Stomach (tissue), 9 donors: Measurements from ENCODE around the gene IFNA21. TPM values are rescaled to one million over a fixed set of nuclear protein-coding genes. Genes with fewer than 3 reads are reported as not detected.
"Not testable (repeated sequence)": the region's sequence is repeated elsewhere in the genome, so short reads cannot be mapped to it uniquely, and the experiment has no call there.

Experiments
- DNase-seq, 2 donors: peaks; one replicate each; pipeline versions ENCODE4 v3.0.0 to v3.0.0-alpha.2; 2013 to 2019
- H3K27ac ChIP-seq, 5 donors: fragments of 200-600 bp in 4 of 5; sonication (generic) in 4 of 5; one replicate each; pipeline ENCODE4 v1.5.1; 2013 to 2019; ENCODE audit warnings: mild to moderate bottlenecking in 1 of 5, moderate library complexity in 1 of 5
- H3K27me3 ChIP-seq, 3 donors: fragments of 200-600 bp; sonication (generic); one replicate each; pipeline ENCODE4 v1.5.1; 2017 to 2019; ENCODE audit warnings: mixed run types in 1 of 3
- H3K36me3 ChIP-seq, 4 donors: fragments of 200-600 bp; sonication (generic); 1 replicate in 3 of 4; 2 replicates in 1 of 4; pipeline ENCODE4 v1.5.1; 2016 to 2019
- H3K4me1 ChIP-seq, 4 donors: fragments of 200-600 bp; sonication (generic); one replicate each; pipeline ENCODE4 v1.5.1; 2016 to 2019
- H3K4me3 ChIP-seq, 4 donors: fragments of 200-600 bp; sonication (generic) in 3 of 4; one replicate each; pipeline ENCODE4 v1.5.1; 2016 to 2019; ENCODE audit warnings: mild to moderate bottlenecking in 1 of 4
- H3K9me3 ChIP-seq, 4 donors: fragments of 200-600 bp; sonication (generic); one replicate each; pipeline ENCODE4 v1.5.1; 2016 to 2019
- EP300 ChIP-seq: sonication (generic); formaldehyde crosslinking; IDR thresholded peaks from one replicate; pipeline ENCODE4 v1.6.1; 2017; ENCODE audit warnings: antibody characterized with exemption
- POLR2A ChIP-seq, 4 donors: fragments of 450-650 bp; IDR thresholded peaks; one replicate each; pipeline ENCODE4 v1.6.1; 2016; ENCODE audit warnings: antibody characterized with exemption in 4 of 4, control low read depth in 2 of 4, mild to moderate bottlenecking in 1 of 4, moderate library complexity in 1 of 4
- POLR2AphosphoS5 ChIP-seq, 3 donors: sonication (generic); formaldehyde crosslinking; IDR thresholded peaks; one replicate each; pipeline ENCODE4 v1.6.1; 2016; ENCODE audit warnings: antibody characterized with exemption in 3 of 3
- WGBS, 5 donors: extraction: QIAGEN DNeasy Blood & Tissue Kit in 3 of 5; methylation state at CpG; one replicate each; pipeline versions ENCODE4 v1.1.5 to v1.1.7; 2013 to 2018; 5-methylcytosine and 5-hydroxymethylcytosine counted together
- intact Hi-C: fragments of 100-400 bp; cut with DNase I; formaldehyde crosslinking; loops from one replicate; pipeline ENCODE4 v1.15.1; 2023; ENCODE audit warnings: low total_unique reads
- polyA plus RNA-seq, 3 donors: library from polyadenylated mRNA; stranded (reverse); fragments of 200-250 nt; gene quantifications; one replicate each; pipeline ENCODE4 v1.2.3, GENCODE V29; 2013
- total RNA-seq, 5 donors: library from RNA; depleted of rRNA; stranded (reverse); fragments of >200 nt; gene quantifications; one replicate each; pipeline versions ENCODE4 v1.1.0 to v1.2.3, GENCODE V29; 2014 to 2016
- TF ChIP-seq, protein P1 (sequence below), 7 experiments: fragments of 450-650 bp in 4 of 7; fragments of 200-600 bp in 3 of 7; sonication (generic) in 3 of 7; IDR thresholded peaks; one replicate each; pipeline ENCODE4 v1.5.1; 2016 to 2019; ENCODE audit warnings: antibody characterized with exemption in 7 of 7, control low read depth in 2 of 7, mild to moderate bottlenecking in 1 of 7
- donor health status: healthy with polysubstance abuse.
- donor health status: Bipolar disorder and iron deficiency.
- donor health status: healthy.

Gene IFNA21
- total and polyA plus RNA-seq, 8 donors, result not detected

DNA sequence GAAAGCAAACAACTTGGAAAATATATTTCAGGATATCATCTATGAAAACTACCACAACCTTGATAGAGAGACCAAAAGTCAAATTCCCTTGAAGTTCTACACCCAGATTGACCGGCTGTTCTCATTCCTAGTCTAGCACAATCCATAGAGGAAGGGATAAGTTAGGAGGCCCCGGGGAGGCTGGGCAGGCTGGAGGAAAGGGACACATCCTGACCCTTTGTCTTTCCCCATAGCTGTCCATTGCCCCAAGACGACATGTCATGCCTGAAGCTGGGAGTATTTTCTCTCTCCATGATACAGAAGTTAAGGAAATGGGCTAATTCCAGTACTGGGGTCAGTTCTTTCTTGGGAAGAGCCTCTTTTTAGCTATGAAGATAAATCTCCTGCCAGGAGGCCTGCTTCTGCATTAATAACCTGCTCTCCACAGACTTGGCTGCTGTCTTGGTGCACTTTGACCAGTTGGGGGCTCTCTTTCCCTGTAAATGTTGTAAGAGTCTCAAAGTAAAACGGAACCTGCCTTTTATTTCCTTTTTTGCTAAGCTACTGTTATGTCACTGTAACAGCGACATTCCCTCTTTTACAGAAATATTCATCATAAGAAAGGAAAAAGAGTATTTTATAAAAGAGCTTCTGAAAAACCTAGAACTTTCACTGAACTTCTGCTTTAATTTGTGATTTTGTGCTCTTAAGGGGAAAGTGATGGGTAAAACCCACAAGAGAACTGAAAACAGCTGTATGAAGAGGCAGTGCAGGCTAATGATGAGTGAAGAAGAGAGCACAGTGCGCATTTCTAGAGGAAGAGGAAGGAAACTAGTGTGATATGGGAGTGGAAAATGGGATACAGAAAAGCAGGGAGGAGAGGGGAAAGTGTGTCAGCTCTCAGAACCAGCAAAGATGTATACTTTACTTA, 28.7 kb upstream of the IFNA21 start:
- peak in 1 of 2 donors; percentile 7 for DNase-seq
- intact Hi-C loops, H3K27me3 ChIP-seq, H3K36me3 ChIP-seq, H3K4me3 ChIP-seq, H3K9me3 ChIP-seq, H3K27ac ChIP-seq, H3K4me1 ChIP-seq: not testable (repeated sequence)
- TF ChIP-seq, protein P1, sequence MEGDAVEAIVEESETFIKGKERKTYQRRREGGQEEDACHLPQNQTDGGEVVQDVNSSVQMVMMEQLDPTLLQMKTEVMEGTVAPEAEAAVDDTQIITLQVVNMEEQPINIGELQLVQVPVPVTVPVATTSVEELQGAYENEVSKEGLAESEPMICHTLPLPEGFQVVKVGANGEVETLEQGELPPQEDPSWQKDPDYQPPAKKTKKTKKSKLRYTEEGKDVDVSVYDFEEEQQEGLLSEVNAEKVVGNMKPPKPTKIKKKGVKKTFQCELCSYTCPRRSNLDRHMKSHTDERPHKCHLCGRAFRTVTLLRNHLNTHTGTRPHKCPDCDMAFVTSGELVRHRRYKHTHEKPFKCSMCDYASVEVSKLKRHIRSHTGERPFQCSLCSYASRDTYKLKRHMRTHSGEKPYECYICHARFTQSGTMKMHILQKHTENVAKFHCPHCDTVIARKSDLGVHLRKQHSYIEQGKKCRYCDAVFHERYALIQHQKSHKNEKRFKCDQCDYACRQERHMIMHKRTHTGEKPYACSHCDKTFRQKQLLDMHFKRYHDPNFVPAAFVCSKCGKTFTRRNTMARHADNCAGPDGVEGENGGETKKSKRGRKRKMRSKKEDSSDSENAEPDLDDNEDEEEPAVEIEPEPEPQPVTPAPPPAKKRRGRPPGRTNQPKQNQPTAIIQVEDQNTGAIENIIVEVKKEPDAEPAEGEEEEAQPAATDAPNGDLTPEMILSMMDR (IDR thresholded peaks at IDR 0.05), result peak in 3 of 7 experiments; percentile 6 to 22 (median 15)
- 42 to 48% (median 44%) methylated on average over 6 of the region's 6 CpGs for WGBS, 5 donors

DNA sequence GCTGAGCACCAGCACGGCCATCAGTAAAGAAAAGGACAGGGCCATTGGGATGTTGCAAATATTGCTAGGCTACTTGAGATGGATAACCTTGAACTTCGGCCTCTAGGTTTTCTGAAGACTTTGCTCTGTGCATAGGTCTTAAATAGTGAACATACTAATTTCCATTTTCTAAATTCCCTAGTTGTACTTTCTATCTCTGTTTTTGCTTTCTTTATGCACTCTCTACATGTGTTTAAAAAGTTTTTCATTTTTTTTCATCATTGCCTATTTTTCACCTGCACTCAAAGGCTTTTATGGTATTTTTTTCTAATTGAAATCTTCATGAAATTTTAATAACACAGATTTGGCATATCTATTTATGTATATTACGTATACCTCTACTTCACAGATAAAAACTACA, 21.0 kb upstream of the IFNA21 start, which contains the start of gene IFNA4:
TSS of gene IFNA4 (minus strand) at position 101 of the 400 bp plus-strand sequence. CDS start at position 45, 56 bp downstream.
- H3K9me3 ChIP-seq, intact Hi-C loops, H3K4me3 ChIP-seq, H3K36me3 ChIP-seq, DNase-seq, H3K27ac ChIP-seq, H3K27me3 ChIP-seq, H3K4me1 ChIP-seq: not testable (repeated sequence)
- WGBS, 5 donors, result 78 to 90% (median 80%) methylated on average over 3 of the region's 3 CpGs

DNA sequence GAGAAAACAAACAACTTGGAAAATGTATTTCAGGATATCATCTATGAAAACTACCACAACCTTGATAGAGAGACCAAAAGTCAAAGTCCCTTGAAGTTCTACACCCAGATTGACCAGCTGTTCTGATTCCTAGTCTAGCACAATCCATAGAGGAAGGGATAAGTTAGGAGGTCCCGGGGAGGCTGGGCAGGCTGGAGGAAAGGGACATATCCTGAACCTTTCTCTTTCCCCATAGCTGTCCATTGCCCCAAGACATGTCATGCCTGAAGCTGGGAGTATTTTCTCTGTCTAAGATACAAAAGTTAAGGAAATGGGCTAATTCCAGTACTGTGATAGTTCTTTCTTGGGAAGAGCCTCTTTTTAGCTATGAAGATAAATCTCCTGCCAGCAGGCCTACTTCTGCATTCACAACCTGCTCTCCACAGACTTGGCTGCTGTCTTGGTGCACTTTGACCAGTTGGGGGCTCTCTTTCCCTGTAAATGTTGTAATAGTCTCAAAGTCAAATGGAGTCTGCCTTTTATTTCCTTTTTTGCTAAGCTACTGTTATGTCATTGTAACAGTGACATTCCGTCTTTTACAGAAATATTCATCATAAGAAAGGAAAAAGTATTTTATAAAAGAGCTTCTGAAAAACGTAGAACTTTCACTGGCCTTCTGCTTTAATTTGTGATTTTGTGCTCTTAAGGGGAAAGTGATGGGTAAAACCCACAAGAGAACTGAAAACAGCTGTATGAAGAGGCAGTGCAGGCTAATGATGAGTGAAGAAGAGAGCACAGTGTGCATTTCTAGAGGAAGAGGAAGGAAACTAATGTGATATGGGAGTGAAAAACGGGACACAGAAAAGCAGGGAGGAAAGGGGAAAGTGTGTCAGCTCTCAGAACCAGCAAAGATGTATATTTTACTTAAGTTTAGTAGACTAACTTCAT, 16.6 kb upstream of the IFNA21 start:
- intact Hi-C loops, H3K9me3 ChIP-seq, H3K4me1 ChIP-seq, H3K27ac ChIP-seq, H3K4me3 ChIP-seq, H3K36me3 ChIP-seq, H3K27me3 ChIP-seq: not testable (repeated sequence)
- peak in 1 of 2 donors; percentile 2 for DNase-seq
- 31 to 43% (median 36%) methylated on average over 4 of the region's 4 CpGs for WGBS, 5 donors

DNA sequence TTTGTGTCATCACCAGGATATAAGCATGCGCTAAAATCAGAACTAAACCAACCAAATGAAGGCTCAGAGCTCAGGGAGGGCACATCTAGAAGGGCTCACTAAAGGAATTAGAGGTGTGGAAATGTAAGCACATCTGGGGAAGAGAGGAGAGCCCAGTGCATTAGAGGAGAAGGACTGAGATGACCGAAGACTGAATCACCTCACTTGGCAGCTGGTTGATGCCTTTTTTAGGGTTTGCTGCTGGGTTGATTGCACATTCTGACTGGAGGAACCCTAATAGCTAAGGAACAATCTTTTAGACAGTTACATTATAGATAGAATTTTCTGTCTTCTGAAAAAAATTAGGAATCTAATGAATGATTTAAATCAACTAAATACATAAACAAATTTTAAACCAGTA, 8.2 kb upstream of the IFNA21 start:
- 83 to 98% (median 85%) methylated on average over 2 of the region's 2 CpGs for WGBS, 5 donors
- intact Hi-C loops, result no loop called here
- Histone ChIP-seq H3K4me3 (no peak overlapping the region), H3K27me3 (no peaks in the 10 kb centered on the region), H3K9me3 (no peaks in the 10 kb centered on the region), H3K36me3 (no peaks in the 10 kb centered on the region), H3K27ac (no peak overlapping the region), H3K4me1 (no peaks in the 10 kb centered on the region)
- TF ChIP-seq POLR2AphosphoS5 (IDR thresholded peaks at IDR 0.05) (no peak), POLR2A (IDR thresholded peaks at IDR 0.05) (no peak), EP300 (no peak)
- TF ChIP-seq, protein P1 (IDR thresholded peaks at IDR 0.05), result no peak
- DNase-seq, result no peak

DNA sequence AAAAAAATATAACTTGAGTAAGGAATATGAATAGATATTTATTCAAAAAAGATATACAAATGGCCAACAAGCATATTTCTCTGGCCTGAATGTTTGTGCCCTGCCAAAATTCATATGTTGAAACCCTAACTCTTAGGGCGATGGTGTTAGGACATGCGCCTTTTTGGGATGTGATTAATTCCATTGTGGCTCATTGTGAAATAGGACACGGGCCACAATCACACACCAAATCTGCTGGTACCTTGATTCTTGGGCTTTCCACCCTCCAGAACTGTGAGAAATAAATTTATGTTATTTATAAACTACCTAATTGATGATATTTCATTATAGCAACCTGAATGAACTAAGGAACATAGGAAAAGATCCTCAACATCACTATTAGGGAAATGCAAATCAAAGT, 5.7 kb upstream of the IFNA21 start:
- H3K4me3 ChIP-seq, result no peak overlapping the region
- DNase-seq, result no peak
- no peaks in the 10 kb centered on the region for H3K4me1 ChIP-seq
- no peak overlapping the region for H3K27ac ChIP-seq
- no peaks in the 10 kb centered on the region for H3K9me3 ChIP-seq
- H3K36me3 ChIP-seq, result no peaks in the 10 kb centered on the region
- H3K27me3 ChIP-seq, result no peaks in the 10 kb centered on the region
- TF ChIP-seq POLR2AphosphoS5 (IDR thresholded peaks at IDR 0.05) (no peak), POLR2A (IDR thresholded peaks at IDR 0.05) (no peak), EP300 (no peak)
- TF ChIP-seq, protein P1 (IDR thresholded peaks at IDR 0.05), result no peak
- intact Hi-C loops, result no loop called here
- WGBS, 5 donors, result 79 to 89% (median 84%) methylated on average over 3 of the region's 3 CpGs
